H1 (cell line): Measurements from ENCODE around the gene ORC5. TPM values are rescaled to one million over a fixed set of nuclear protein-coding genes. Genes with fewer than 3 reads are reported as not detected.
A peak's percentile ranks its signal among the peaks of the same experiment; 100 is the strongest.

Experiments
- CHD7 ChIP-seq: fragments of 300-600 bp; sonication (generic); IDR thresholded peaks from 2 replicates; pipeline ENCODE4 v1.7.1; 2012; ENCODE audit warnings: low read length, moderate library complexity, mild to moderate bottlenecking, inconsistent platforms; ENCODE audit not compliant: insufficient replicate concordance
- EP300 ChIP-seq, 2 experiments: IDR thresholded peaks; 1 replicate in 1 of 2; 2 replicates in 1 of 2; pipeline ENCODE4 v1.6.1; 2011 to 2012; ENCODE audit warnings: low read depth in 2 of 2, low read length in 2 of 2, mild to moderate bottlenecking in 2 of 2, borderline replicate concordance in 1 of 2, inconsistent platforms in 1 of 2, moderate library complexity in 1 of 2
- KDM4A ChIP-seq: IDR thresholded peaks from one replicate; pipeline ENCODE4 v1.7.1; 2012; ENCODE audit warnings: low read depth, mild to moderate bottlenecking, moderate library complexity, low read length, inconsistent platforms; ENCODE audit not compliant: severe bottlenecking
- SAP30 ChIP-seq: fragments of 300-600 bp; sonication (generic); IDR thresholded peaks from 2 replicates; pipeline ENCODE4 v1.7.1; 2012; ENCODE audit warnings: low read length, moderate library complexity, mild to moderate bottlenecking, inconsistent platforms; ENCODE audit not compliant: insufficient read depth, insufficient replicate concordance
- SIN3A ChIP-seq, 2 experiments: IDR thresholded peaks in 1 of 2; conservative IDR thresholded peaks in 1 of 2; 2 replicates each; pipeline ENCODE4 v1.6.1; 2011 to 2012; ENCODE audit warnings: low read length in 2 of 2, improper control_type of control experiment in 1 of 2, low read depth in 1 of 2, mild to moderate bottlenecking in 1 of 2
- SIX5 ChIP-seq: IDR thresholded peaks from 2 replicates; pipeline ENCODE4 v1.6.1; 2011; ENCODE audit warnings: mild to moderate bottlenecking, low read depth, low read length
- USF2 ChIP-seq: IDR thresholded peaks from 2 replicates; pipeline ENCODE4 v1.6.1; 2011; ENCODE audit warnings: low read length, improper control_type of control experiment
- YY1 ChIP-seq: IDR thresholded peaks from 2 replicates; pipeline ENCODE4 v1.6.1; 2011; ENCODE audit warnings: low read depth, mild to moderate bottlenecking, low read length
- polyA plus RNA-seq, 7 experiments: library from polyadenylated mRNA; depleted of rRNA in 3 of 7; stranded (reverse) in 5 of 7; unstranded in 2 of 7; fragments of >200 nt in 5 of 7; fragments of 200-250 nt in 2 of 7; gene quantifications; 1 replicate in 5 of 7; 2 replicates in 1 of 7; 4 replicates in 1 of 7; pipeline versions ENCODE4 v1.2.1 to v1.2.3, GENCODE V29; 2011 to 2013; ENCODE audit warnings: missing spikeins in 2 of 7, mixed read lengths in 2 of 7
- total RNA-seq: library from RNA; stranded (reverse); fragmentation: NEBNext Ultra II Directional; extraction: Animal tissue kit (Norgen Biotek cat#: 25700); gene quantifications from 2 replicates; pipeline ENCODE4 v1.2.1, GENCODE V29; 2021

Gene ORC5
- total and polyA plus RNA-seq, 2 of the 8 experiments (the other 6 are each of a cell fraction or from before 2014, with no cell fraction given): 7.7 to 19.9 TPM

- TF ChIP-seq SAP30: no peak
- no peak for TF ChIP-seq USF2
- TF ChIP-seq SIN3A (conservative IDR thresholded peaks at IDR 0.05 in 1 of 2, IDR thresholded peaks at IDR 0.05 in 1 of 2; ENCODE audit: low read depth in 1 of 2, low read length in 2 of 2): 0 out of 4 replicates have a peak, but pooled peaks of 1 of the 2 experiments have one; percentile 17
- no peak for TF ChIP-seq EP300 (IDR thresholded peaks at IDR 0.05; ENCODE audit: borderline replicate concordance in 1 of 2, low read depth in 2 of 2, low read length in 2 of 2)
- TF ChIP-seq KDM4A: peak; percentile 94
- no peak for TF ChIP-seq YY1
- no peak for TF ChIP-seq SIX5
- no peak for TF ChIP-seq CHD7
These were observed at the start of gene ORC5 (continued) for GRCh38 chr7:104207731-104208420.
